Keratinocyte (primary cell): ENCODE measurements around the gene CALHM4. TPM values are rescaled to one million over a fixed set of nuclear protein-coding genes. Genes with fewer than 3 reads are reported as not detected.

ENCODE experiments used
- DNase-seq: peaks from one replicate; pipeline ENCODE4 v3.0.0-alpha.2; 2011; ENCODE audit warnings: low read depth, missing footprints, low spot score
- FAIRE-seq: peaks from 2 replicates; lab custom pipeline; 2011; peaks lifted over from hg19 to GRCh38; lab: Jason Lieb, UNC
- H2AFZ ChIP-seq: 2 replicates; pipeline ENCODE4 v1.6.0; 2012; ENCODE audit warnings: low read length, control low read depth, inconsistent platforms; ENCODE audit not compliant: control insufficient read depth
- H3K27ac ChIP-seq: 2 replicates; pipeline ENCODE4 v1.5.1; 2011; ENCODE audit warnings: low read length; ENCODE audit not compliant: control insufficient read depth, insufficient read depth
- H3K27me3 ChIP-seq: 3 replicates; pipeline ENCODE4 v1.6.0; 2011; ENCODE audit warnings: low read length; ENCODE audit not compliant: control insufficient read depth, insufficient read depth; ENCODE audit errors: extremely low read depth
- H3K36me3 ChIP-seq, 2 experiments: 2 replicates in 1 of 2; 3 replicates in 1 of 2; pipeline ENCODE4 v1.5.1; 2011; ENCODE audit warnings: low read length in 2 of 2, mild to moderate bottlenecking in 1 of 2; ENCODE audit not compliant: control insufficient read depth in 2 of 2, insufficient read depth in 2 of 2; ENCODE audit errors: extremely low read depth in 1 of 2
- H3K4me1 ChIP-seq: 3 replicates; pipeline ENCODE4 v1.5.1; 2011; ENCODE audit warnings: low read length; ENCODE audit not compliant: control insufficient read depth, insufficient read depth; ENCODE audit errors: extremely low read depth
- H3K4me2 ChIP-seq: 3 replicates; pipeline ENCODE4 v1.6.0; 2011; ENCODE audit warnings: low read depth, low read length; ENCODE audit not compliant: control insufficient read depth, insufficient read depth; ENCODE audit errors: extremely low read depth
- H3K4me3 ChIP-seq, 3 experiments: fragments of 200-600 bp in 1 of 3; sonication (generic) in 1 of 3; 2 replicates in 2 of 3; 3 replicates in 1 of 3; pipeline ENCODE4 v1.5.1; 2011 to 2016; ENCODE audit warnings: low read length in 3 of 3, mild to moderate bottlenecking in 3 of 3, control low read depth in 2 of 3, inconsistent platforms in 1 of 3, low read depth in 1 of 3, mixed read lengths in 1 of 3, mixed run types in 1 of 3, moderate library complexity in 1 of 3; ENCODE audit not compliant: control insufficient read depth in 2 of 3, insufficient read depth in 2 of 3; ENCODE audit errors: extremely low read depth in 1 of 3
- H3K79me2 ChIP-seq: 2 replicates; pipeline ENCODE4 v1.6.0; 2012; ENCODE audit warnings: low read length; ENCODE audit not compliant: control insufficient read depth, insufficient read depth
- H3K9ac ChIP-seq: 3 replicates; pipeline ENCODE4 v1.6.0; 2011; ENCODE audit warnings: low read length; ENCODE audit not compliant: control insufficient read depth, insufficient read depth; ENCODE audit errors: extremely low read depth
- H3K9me1 ChIP-seq: 3 replicates; pipeline ENCODE4 v1.6.0; 2011; ENCODE audit warnings: low read length; ENCODE audit not compliant: control insufficient read depth, insufficient read depth; ENCODE audit errors: extremely low read depth
- H3K9me3 ChIP-seq: 2 replicates; pipeline ENCODE4 v1.5.1; 2012; ENCODE audit warnings: low read depth, low read length; ENCODE audit not compliant: control insufficient read depth
- H4K20me1 ChIP-seq: 3 replicates; pipeline ENCODE4 v1.6.0; 2011; ENCODE audit warnings: low read length; ENCODE audit not compliant: control insufficient read depth, insufficient read depth; ENCODE audit errors: extremely low read depth
- EZH2 ChIP-seq: IDR thresholded peaks from one replicate; pipeline ENCODE4 v1.6.1; 2012; ENCODE audit warnings: inconsistent platforms, mild to moderate bottlenecking, low read length, moderate library complexity
- dilution Hi-C: fragments of 300-500 bp; cut with MboI; formaldehyde crosslinking; loops from one replicate; pipeline ENCODE4 v1.7.0; 2020; ENCODE audit warnings: low sequenced_read_pairs; ENCODE audit not compliant: extremely low pct_ligation_motif_present
- polyA plus RNA-seq, 5 experiments: library from polyadenylated mRNA; depleted of rRNA in 3 of 5; stranded (reverse) in 3 of 5; stranded (forward) in 1 of 5; unstranded in 1 of 5; fragments of >200 nt; gene quantifications; 1 replicate in 1 of 5; 2 replicates in 3 of 5; 3 replicates in 1 of 5; pipeline versions ENCODE4 v1.2.1 to v1.2.3, GENCODE V29; 2011 to 2012; ENCODE audit warnings: missing spikeins in 2 of 5, low read depth in 1 of 5, low replicate concordance in 1 of 5
- TF ChIP-seq, protein P1 (sequence below), 3 experiments: IDR thresholded peaks in 1 of 3; conservative IDR thresholded peaks in 1 of 3; optimal IDR thresholded peaks in 1 of 3; 2 replicates in 2 of 3; 3 replicates in 1 of 3; pipeline versions ENCODE3 to v1.5.1; 2011; ENCODE audit warnings: low read length in 3 of 3, mild to moderate bottlenecking in 3 of 3, moderate library complexity in 2 of 3, control low read depth in 1 of 3, inconsistent platforms in 1 of 3; ENCODE audit not compliant: insufficient read depth in 2 of 3; ENCODE audit errors: extremely low read depth in 1 of 3

CALHM4 gene
- polyA plus RNA-seq, 1 donor (not counting 4 experiments of a cell fraction or from before 2014, with no cell fraction given) = 0.33 TPM

DNA sequence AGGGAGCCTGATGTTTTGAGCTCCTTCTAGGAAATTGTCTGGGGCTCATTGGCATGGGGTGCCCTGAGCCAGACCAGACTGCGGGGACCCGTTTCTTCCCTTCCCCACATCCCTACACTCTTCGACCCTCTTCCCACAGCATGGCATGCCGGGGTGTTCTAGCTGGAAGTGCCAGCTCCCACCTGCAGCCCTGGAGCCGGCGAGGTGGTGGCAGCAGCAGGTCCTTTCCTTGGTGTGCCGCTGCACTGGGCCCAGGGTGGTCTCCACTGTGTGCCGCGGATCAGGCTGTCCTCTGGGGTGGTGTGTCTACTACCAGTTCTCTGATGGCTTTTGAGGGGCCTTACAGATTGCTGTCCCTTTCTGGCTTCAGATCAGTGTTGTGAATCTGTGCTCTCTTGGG, 10.3 kb downstream of the CALHM4 start:
- H3K4me1 ChIP-seq = peaks cover 13% of the 10 kb centered on the region
- no peaks in the 10 kb centered on the region for H4K20me1 ChIP-seq
- no peaks in the 10 kb centered on the region for H3K9me1 ChIP-seq
- DNase-seq (no peak), FAIRE-seq (no peak)
- no peaks in the 10 kb centered on the region for H3K79me2 ChIP-seq
- no peak overlapping the region for H3K9ac ChIP-seq
- no peak overlapping the region for H3K4me2 ChIP-seq
- TF ChIP-seq, protein P1, sequence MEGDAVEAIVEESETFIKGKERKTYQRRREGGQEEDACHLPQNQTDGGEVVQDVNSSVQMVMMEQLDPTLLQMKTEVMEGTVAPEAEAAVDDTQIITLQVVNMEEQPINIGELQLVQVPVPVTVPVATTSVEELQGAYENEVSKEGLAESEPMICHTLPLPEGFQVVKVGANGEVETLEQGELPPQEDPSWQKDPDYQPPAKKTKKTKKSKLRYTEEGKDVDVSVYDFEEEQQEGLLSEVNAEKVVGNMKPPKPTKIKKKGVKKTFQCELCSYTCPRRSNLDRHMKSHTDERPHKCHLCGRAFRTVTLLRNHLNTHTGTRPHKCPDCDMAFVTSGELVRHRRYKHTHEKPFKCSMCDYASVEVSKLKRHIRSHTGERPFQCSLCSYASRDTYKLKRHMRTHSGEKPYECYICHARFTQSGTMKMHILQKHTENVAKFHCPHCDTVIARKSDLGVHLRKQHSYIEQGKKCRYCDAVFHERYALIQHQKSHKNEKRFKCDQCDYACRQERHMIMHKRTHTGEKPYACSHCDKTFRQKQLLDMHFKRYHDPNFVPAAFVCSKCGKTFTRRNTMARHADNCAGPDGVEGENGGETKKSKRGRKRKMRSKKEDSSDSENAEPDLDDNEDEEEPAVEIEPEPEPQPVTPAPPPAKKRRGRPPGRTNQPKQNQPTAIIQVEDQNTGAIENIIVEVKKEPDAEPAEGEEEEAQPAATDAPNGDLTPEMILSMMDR (optimal IDR thresholded peaks at IDR 0.05 in 1 of 3, IDR thresholded peaks at IDR 0.05 in 1 of 3, conservative IDR thresholded peaks at IDR 0.05 in 1 of 3; ENCODE audit: extremely low read depth in 1 of 3, insufficient read depth in 2 of 3, low read length in 3 of 3) = no peak
- H3K9me3 ChIP-seq = no peaks in the 10 kb centered on the region
- no peaks in the 10 kb centered on the region for H3K36me3 ChIP-seq
- dilution Hi-C loops = no loop called here
- H2AFZ ChIP-seq = no peak overlapping the region
- H3K4me3 ChIP-seq = no peak overlapping the region
- no peaks in the 10 kb centered on the region for H3K27me3 ChIP-seq
- no peak overlapping the region for H3K27ac ChIP-seq

DNA sequence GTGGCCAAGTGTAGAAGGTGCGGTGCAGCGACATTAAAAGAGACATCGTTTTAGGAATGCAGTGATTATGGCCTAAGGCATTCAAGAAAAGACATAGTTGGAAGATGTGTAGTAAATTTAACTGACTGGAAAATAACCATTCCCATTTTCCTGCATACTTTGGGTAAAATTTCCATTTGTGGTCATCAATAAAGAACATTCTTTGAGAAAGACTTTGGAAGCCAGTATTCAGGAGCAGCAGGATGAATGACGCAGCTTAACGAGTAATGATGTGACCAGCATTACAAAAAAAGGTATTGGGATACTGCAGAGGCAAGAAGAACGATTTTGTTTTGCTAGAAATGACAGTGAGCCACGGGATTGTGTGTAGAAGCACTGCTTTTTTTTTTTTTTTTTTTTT, 10.8 kb downstream of the CALHM4 start:
- H3K27me3 ChIP-seq = no peaks in the 10 kb centered on the region
- H3K9me3 ChIP-seq = no peaks in the 10 kb centered on the region
- FAIRE-seq (no peak), DNase-seq (no peak)
- no peak overlapping the region for H3K4me2 ChIP-seq
- no peak overlapping the region for H3K4me3 ChIP-seq
- no peak overlapping the region for H3K27ac ChIP-seq
- TF ChIP-seq, protein P1 (optimal IDR thresholded peaks at IDR 0.05 in 1 of 3, IDR thresholded peaks at IDR 0.05 in 1 of 3, conservative IDR thresholded peaks at IDR 0.05 in 1 of 3; ENCODE audit: extremely low read depth in 1 of 3, insufficient read depth in 2 of 3, low read length in 3 of 3) = no peak
- TF ChIP-seq EZH2 = no peak
- no peak overlapping the region for H3K9ac ChIP-seq
- no peaks in the 10 kb centered on the region for H3K9me1 ChIP-seq
- H3K4me1 ChIP-seq = peaks cover 13% of the 10 kb centered on the region
- peak overlapping the region; percentile 21 for H2AFZ ChIP-seq
- H4K20me1 ChIP-seq = no peaks in the 10 kb centered on the region
- no peaks in the 10 kb centered on the region for H3K79me2 ChIP-seq
- dilution Hi-C loops = no loop called here
- H3K36me3 ChIP-seq = no peaks in the 10 kb centered on the region
